Anterior cingulate cortex (tissue), 58 donors: ENCODE measurements around the gene ZER1.
"Not testable (repeated sequence)": the region's sequence is repeated elsewhere in the genome, so short reads cannot be mapped to it uniquely, and the experiment has no call there.

Experiments used
- DNase-seq, 58 donors: peaks; one replicate each; lab custom pipeline; 2025; lab: John Stamatoyannopoulos, UW

Gene ZER1

GRCh38 chr9:128790536-128790935, 18.8 kb upstream of the ZER1 start:
- no peak for DNase-seq

- no peak for DNase-seq
These were observed 16.7 kb upstream of the ZER1 start for GRCh38 chr9:128788445-128788844.

- DNase-seq: peak in 3 of 58 donors; percentile 13 to 41 (median 24)
These were observed 15.9 kb upstream of the ZER1 start for GRCh38 chr9:128787659-128788058.

DNA sequence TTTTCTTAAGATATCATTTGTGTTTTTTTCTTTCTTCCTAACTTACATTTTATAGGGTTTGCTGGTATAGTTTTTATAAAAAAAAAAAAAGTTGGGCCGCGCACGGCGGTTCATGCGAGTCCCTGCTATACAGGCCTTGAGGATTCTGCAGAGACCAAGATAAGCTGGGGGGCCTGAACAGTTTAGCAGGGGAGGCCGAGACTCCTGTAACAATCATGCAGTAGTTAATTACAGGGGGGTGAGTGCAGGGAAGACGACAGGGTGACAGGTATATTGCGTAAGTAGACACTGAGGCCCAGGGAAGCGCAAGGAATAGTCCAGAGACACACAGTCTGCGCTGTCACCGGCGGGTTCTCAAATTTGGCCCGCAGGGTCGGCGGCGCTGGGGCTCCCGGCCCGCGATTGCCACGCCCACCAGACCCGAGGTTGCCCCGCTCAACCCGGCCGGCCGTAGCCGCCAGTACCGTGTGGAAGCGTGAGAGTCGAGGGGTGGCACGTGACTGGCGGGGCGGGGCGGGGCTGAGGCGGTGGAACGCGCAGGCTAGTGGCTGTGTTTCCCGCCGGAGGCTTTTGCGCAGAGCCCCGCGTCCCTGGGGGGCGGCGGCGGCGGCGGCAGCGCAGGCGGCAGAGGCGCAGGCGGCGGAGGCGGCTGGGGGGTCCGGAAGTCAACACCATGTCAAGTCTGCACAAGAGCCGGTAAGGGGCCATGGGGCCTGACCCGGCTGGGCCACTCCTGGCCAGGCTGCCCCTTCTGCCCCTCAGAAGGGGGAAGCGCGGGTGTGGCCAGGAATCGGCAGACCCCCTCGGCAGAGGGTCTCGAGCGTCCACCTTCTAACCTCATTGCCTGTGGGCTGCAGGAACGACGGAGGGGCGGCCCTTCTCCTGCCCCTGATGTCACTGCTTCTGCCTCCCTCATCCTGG, 15.2 kb upstream of the ZER1 start, which contains the start of gene TBC1D13:
Gene TBC1D13, plus strand, starts transcription at position 573 of the 921 bp plus-strand sequence. Its CDS starts 101 bp downstream, at position 674.
- peak; percentile 39 to 92 (median 84) for DNase-seq

GRCh38 chr9:128785427-128785826, 13.7 kb upstream of the ZER1 start:
- DNase-seq: no peak

GRCh38 chr9:128782669-128783068, 10.9 kb upstream of the ZER1 start:
- no peak for DNase-seq

DNA sequence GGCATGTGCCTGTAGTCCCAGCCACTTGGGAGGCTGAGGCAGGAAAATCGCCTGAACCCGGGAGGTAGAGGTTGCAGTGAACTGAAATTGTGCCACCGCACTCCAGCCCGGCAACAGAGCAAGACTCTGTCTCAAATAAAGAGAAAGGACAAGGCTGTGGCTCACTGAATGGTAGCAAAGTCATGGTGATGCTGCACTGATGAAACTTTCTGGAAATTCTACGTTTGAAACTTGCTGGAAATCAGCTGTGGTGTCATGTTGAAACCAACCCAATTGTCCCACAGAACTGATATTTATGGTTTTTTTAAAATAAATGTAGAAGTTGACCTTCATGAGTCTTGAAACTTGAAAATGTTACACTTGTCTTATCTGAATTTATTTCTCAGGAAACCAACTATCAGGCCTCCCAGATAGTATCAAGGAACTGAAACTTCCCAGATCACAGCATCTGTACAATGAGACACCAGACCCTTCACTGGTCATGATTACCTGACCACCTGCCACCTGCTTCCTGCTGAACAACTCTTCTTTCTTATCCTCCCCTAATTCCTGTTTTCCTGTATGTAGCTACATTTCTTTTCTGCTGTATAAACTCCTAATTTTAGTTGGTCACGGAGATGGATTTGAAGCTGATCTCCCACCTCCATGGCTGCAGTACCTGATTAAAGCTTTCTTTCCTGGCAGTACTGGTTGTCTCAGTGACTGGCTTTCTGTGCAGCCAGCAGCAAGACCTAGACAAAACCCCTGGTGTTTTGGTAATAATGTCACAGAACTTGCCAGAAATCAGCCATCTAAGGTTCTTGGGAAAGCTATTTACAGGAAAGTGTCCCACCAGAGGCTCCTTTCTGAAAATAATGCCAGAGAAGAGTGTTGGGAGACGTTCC, 9.7 kb upstream of the ZER1 start:
- no peak for DNase-seq

DNA sequence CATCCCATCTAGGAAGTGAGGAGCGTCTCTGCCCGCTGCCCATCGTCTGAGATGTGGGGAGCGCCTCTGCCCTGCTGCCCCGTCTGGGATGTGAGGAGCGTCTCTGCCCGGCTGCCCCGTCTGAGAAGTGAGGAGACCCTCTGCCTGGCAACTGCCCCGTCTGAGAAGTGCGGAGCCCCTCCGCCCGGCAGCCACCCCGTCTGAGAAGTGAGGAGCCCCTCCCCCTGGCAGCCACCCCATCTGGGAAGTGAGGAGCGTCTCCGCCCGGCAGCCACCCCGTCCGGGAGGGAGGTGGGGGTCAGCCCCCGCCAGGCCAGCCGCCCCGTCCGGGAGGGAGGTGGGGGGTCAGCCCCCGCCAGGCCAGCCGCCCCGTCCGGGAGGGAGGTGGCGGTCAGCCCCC, 8.4 kb upstream of the ZER1 start:
- DNase-seq: not testable (repeated sequence)

- DNase-seq: no peak
These were observed 3.1 kb upstream of the ZER1 start for GRCh38 chr9:128774804-128775203.

GRCh38 chr9:128773049-128773448, 1.3 kb upstream of the ZER1 start:
- no peak for DNase-seq

GRCh38 chr9:128771094-128771721, 519 bp downstream of the ZER1 start:
- peak in 12 of 58 donors; percentile 8 to 62 (median 52) for DNase-seq

DNA sequence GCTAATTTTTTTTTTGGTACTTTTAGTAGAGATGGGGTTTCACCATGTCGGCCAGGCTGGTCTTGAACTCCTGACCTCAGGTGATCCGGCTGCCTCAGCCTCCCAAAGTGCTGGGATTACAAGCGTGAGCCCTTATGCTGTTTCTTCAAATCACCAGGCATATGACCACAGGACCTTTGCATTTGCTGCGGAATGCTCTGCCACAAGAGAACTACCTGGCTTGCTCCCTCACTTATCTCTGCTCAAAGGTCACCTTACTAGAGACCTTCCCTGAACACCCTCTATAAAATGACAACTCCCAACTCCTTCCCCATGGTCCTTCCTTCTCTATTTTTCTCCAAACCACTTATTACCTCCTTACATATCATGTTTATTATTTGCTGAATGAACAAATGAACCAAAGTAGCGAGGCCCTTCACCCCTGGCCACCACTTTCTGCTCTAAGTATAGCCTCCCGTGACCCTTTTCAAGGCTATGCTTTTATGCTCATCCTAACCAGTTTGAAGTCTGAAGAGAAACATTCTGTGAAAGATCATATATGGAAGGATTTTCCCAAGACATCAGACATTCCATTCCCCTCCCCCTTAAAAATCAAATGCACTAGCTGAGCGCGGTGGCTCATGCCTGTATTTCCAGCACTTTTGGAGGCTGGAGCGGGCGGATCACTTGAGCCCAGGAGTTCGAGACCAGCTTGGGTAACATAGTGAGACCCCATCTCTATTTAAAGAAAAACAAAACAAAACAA, 1.3 kb downstream of the ZER1 start:
- DNase-seq: no peak

GRCh38 chr9:128768606-128769005, 3.1 kb downstream of the ZER1 start:
- no peak for DNase-seq

DNA sequence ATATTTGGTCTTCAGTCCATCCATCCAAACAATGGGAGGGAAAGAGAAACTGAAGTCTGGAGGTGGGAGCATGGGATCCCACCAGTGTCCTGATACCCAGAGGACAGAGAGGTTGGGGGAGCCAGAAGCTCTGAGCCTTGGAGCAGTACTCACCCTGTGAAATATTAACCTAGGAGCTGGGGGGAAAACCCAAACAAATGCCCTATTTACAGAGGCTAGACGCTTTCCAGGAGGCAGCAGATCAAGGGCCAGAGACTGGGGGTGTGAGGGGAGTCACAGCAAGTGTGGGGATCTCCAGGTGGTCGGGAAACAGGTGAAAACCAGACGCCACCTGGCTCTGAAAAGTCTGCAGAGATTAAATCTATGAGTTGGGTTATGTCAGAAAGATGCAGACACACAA, 6.2 kb downstream of the ZER1 start:
- no peak for DNase-seq

GRCh38 chr9:128764361-128764760, 7.4 kb downstream of the ZER1 start:
- no peak for DNase-seq

DNA sequence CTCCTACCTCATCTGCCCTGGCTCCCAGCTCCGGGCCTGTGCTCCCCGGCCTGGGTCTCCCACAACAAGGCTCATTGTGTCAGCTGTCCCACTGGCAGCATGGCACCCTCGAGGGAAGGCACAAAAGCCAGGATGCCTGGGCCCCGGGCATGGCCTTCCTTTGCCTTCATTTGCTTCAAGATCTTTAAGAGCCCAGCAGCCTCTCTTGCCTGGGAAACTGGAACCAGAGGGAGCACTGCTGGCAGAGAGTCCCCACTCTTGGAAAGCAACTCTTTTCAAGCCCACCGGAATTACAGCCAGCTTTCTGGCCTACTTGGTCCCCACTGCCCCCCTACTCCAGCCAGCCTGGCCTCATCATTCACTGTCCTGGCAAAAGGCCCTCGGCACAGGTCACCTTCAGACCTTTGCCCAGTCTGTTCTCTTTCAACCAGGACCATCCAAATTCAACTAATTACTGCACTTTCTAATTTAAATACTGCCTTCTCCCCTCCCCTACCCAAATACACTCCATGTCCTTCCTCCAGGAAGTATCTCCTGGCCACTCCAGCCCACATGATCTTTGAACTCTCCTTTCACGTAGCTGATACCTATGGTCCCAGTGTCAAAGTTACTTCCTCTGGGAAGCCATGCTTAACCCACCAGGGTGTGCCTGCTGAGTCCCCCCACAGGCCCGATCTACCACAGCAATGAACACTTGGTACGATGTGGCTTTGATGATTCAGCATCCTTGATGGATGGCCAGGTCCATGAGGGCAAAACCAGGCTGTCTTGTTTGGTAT, 8.9 kb downstream of the ZER1 start:
- DNase-seq: peak in 16 of 58 donors; percentile 7 to 60 (median 26)

DNA sequence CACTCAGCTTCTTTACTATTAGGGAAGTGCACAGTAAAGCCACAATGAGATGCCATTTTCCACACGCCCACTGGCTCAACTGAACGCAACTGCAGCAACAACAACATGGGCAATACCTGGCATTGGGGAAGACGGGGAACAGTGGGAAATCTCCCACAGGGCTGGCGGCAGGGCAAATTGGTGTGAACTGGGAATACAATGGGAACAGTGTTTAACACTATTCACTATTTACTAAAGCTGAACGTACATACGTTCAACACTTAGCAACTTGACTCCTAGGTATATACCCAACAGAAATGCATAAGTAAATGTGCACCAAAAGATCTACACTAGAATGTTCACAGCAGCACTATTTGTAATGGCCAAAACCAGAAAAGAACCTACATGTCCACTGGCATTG, 14.1 kb downstream of the ZER1 start:
- no peak for DNase-seq

DNA sequence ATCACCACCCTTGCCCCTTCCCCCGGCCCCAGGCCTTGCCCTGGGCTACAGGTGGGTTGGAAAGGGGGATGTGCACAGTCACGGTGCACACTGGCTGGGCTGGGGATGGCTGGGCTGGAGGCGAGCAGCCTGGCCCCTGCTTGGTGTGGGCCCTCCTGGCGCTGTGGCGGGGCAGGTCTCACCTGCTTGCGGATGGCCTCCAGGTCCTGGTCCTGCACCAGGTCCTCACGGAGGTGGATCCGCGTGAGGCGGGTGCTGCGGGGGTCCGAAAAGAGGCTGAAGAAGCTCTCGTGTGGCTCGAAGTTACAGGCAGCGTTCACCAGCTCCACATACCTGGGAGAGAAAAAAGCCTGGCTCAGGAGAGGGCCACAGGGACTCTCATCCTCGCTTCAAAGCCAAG, 18.1 kb downstream of the ZER1 start:
- no peak for DNase-seq

DNA sequence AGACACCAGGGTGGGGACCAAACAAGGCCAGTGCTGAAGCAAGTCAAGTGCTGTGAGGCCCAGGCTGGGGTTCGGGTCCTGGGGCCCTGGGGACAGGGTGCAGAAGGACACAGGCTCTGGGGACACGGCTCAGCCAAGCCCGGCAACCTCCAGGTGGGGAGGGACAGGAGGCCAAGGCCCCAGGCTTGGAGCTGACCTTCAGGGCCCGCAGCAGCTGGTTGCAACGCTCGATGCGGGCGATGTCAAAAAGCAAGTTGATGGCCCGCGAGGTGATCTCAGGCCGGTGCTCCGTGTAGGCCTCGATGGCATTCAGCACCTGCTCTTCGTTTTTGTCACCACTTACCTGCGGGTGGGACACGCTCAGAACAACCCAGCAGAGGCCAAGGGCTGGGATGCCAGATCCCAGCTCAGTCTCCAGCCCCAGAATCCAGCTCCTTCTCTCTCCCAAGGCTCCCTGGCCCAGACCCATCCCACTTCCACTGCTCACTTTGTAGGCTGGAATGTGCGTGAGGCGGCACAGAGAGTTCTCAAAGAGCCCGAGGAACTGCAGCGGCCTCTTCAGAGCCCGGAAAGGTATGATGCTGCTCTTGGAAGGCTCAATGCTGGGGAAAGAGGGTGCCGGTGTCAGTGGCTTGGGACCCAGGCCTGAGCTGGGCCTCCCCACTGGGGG, 20.7 kb downstream of the ZER1 start:
- no peak for DNase-seq
